Muscle layer of duodenum (tissue), 2 donors: ENCODE data around the gene RYK.
"Not testable (repeated sequence)": the region's sequence is repeated elsewhere in the genome, so short reads cannot be mapped to it uniquely, and the experiment has no call there.

ENCODE experiments used
- H3K27ac ChIP-seq: one replicate; pipeline ENCODE4 v1.7.0; 2013; ENCODE audit warnings: mild to moderate bottlenecking, low read length
- H3K27me3 ChIP-seq: one replicate; pipeline ENCODE4 v1.7.0; 2013; ENCODE audit warnings: low read depth, mild to moderate bottlenecking, control low read depth, low read length
- H3K36me3 ChIP-seq, 2 donors: one replicate each; pipeline ENCODE4 v1.7.0; 2013; ENCODE audit warnings: low read length in 2 of 2, control low read depth in 1 of 2, mild to moderate bottlenecking in 1 of 2; ENCODE audit not compliant: insufficient read depth in 2 of 2, control insufficient read depth in 1 of 2
- H3K4me1 ChIP-seq, 2 donors: one replicate each; pipeline ENCODE4 v1.7.0; 2013; ENCODE audit warnings: low read length in 2 of 2, mild to moderate bottlenecking in 2 of 2, control low read depth in 1 of 2, moderate library complexity in 1 of 2; ENCODE audit not compliant: insufficient read depth in 2 of 2, control insufficient read depth in 1 of 2
- H3K4me3 ChIP-seq, 2 donors: one replicate each; pipeline ENCODE4 v1.7.0; 2013; ENCODE audit warnings: low read length in 2 of 2, low read depth in 1 of 2, mild to moderate bottlenecking in 1 of 2
- H3K9me3 ChIP-seq, 2 donors: one replicate each; pipeline ENCODE4 v1.7.0; 2013; ENCODE audit warnings: low read length in 2 of 2, control low read depth in 1 of 2, mild to moderate bottlenecking in 1 of 2; ENCODE audit not compliant: control insufficient read depth in 1 of 2
- donor health status: healthy.

RYK gene

GRCh38 chr3:134212967-134213665 is 37.5 kb downstream of the RYK start:
- H3K27me3 ChIP-seq, result no peaks in the 10 kb centered on the region
- H3K36me3 ChIP-seq, result peaks cover 8 to 16% of the 10 kb centered on the region in 2 donors
- no peak overlapping the region for H3K4me3 ChIP-seq
- no peak overlapping the region for H3K27ac ChIP-seq
- H3K9me3 ChIP-seq, result no peaks in the 10 kb centered on the region
- H3K4me1 ChIP-seq, result peaks cover 0 to 5% of the 10 kb centered on the region in 2 donors

DNA sequence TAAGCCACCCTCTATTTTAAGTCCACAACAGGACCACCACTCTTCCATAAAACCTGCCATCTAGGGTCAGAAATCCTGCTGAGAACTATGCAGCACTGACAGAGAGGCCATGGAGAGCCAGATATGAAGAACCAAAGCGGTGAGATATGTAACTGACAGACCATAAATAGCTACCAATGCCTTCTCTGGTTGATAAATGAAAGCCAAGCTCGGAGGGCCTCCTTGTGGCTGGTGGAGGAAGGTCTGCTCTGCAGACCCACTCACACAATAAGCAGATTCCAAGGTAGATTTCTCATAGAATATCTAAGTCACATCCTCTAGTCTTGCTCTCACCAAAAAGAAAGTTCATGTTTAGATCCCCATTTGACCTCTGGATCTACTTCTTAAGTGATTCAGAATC is 38.9 kb downstream of the RYK start:
- no peak overlapping the region for H3K27ac ChIP-seq
- H3K4me1 ChIP-seq, result peaks cover 0 to 5% of the 10 kb centered on the region in 2 donors
- peaks cover 15 to 25% of the 10 kb centered on the region in 2 donors for H3K36me3 ChIP-seq
- H3K9me3 ChIP-seq, result no peaks in the 10 kb centered on the region
- H3K4me3 ChIP-seq, result no peak overlapping the region
- no peaks in the 10 kb centered on the region for H3K27me3 ChIP-seq

GRCh38 chr3:134205451-134205850 is 45.2 kb downstream of the RYK start:
- Histone ChIP-seq H3K4me1 (no peaks in the 10 kb centered on the region), H3K9me3 (no peaks in the 10 kb centered on the region), H3K27me3 (no peaks in the 10 kb centered on the region), H3K27ac (no peak overlapping the region), H3K36me3 (peaks cover 18 to 30% of the 10 kb centered on the region in 2 donors), H3K4me3 (no peak overlapping the region)

DNA sequence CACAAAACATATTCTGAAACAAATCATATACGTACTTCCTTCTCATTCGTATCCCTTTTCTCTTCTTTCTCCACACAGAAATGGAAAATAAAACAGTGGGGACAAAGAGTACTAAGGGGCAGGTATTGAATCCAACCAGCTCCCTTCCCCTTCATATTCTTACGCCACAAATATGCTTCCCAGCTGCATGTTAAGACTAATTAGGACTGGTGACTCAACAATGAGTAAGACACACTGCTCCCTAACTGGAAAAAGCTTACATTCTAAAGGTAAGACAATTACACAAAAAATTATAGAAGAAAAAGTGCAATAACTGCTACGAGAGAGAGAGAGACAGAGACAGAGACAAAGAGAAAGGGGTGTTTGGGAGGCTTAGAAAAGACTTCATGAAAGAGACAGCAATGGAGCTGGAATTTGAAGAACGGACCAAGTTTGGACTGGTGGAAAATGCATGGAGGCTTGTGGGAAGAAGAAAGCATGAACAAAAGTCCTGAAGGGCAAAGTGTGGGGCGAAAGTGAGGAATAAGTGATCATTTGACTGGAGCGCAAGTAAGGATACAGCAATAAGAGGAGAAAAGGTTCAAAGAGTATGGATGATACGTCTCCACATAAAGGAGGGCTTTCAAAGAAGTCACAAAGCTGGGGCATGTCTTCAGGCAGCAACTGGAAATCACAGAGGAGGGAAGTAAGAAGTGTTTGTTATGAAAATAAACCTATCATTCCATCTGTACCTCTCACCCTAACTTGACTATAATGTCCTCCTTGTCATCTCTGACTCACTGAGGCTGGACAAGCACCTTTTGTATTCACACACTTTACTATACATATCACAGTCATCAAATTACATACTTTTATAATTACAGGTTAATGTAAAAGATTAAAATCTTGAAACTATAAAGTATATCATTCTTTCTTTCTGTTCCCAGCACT is 49.2 kb downstream of the RYK start:
- H3K4me1 ChIP-seq, result no peaks in the 10 kb centered on the region
- H3K27me3 ChIP-seq, result no peaks in the 10 kb centered on the region
- peaks cover 20 to 21% of the 10 kb centered on the region in 2 donors for H3K36me3 ChIP-seq
- H3K9me3 ChIP-seq, result no peaks in the 10 kb centered on the region
- no peak overlapping the region for H3K4me3 ChIP-seq
- H3K27ac ChIP-seq, result no peak overlapping the region

DNA sequence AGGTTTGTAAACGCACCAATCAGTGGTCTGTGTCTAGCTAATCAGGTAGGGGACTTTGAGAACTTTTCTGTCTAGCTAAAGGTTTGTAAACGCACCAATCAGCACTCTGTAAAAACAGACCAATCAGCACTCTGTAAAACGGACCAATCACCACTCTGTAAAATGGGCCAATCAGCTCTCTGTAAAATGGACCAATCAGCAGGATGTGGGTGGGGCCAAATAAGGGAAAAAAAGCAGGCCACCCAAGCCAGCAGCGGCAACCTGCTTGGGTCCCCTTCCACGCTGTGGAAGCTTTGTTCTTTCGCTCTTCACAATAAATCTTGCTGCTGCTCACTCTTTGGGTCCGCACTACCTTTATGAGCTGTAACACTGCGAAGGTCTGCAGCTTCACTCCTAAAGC is 50.8 kb downstream of the RYK start:
- H3K36me3 ChIP-seq, result peaks cover 20 to 31% of the 10 kb centered on the region in 2 donors
- not testable (repeated sequence) for H3K27me3 ChIP-seq, H3K4me3 ChIP-seq, H3K4me1 ChIP-seq, H3K9me3 ChIP-seq, H3K27ac ChIP-seq

DNA sequence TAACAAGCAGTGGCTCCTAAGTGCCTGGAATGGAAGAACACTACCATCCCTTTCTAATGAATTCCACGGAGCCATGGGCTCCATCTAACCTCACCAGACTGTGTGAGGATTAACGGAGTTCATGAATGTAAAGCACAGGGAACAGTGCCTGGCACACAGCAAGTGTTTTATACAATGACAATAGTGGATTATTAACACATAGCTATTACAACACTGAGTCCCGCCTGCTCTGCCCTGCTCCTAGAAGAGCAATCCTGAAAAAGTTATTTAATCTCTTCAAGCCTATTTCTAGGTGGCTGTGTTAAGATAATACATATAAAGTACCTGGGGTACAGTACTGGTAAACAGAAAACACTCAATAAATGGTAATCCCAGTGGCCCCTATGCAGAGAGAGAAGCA is 51.4 kb downstream of the RYK start:
- Histone ChIP-seq H3K4me3 (no peak overlapping the region), H3K27ac (no peak overlapping the region), H3K9me3 (no peaks in the 10 kb centered on the region), H3K27me3 (no peaks in the 10 kb centered on the region), H3K4me1 (no peaks in the 10 kb centered on the region), H3K36me3 (peaks cover 20 to 36% of the 10 kb centered on the region in 2 donors)

DNA sequence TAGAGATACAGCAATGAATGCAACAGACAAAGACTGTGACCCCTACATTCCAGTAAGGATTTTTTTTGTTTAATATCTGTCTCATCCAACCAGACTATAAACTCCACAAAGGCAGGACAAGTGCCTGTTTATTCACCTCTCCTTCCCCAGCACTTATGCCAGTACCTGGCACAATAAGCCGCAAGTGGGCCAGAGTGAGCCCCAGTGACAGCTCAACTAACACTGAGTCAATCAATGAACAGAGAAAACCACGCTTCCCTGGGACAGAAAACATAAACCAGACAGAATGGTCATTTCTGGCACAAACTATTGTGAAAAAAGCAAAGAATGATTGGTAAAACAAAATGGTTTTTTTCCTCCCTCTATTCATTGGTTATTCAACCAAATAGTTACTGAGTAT is 52.2 kb downstream of the RYK start:
- Histone ChIP-seq H3K9me3 (no peaks in the 10 kb centered on the region), H3K4me3 (no peak overlapping the region), H3K27ac (no peak overlapping the region), H3K4me1 (no peaks in the 10 kb centered on the region), H3K36me3 (peaks cover 20 to 38% of the 10 kb centered on the region in 2 donors), H3K27me3 (no peaks in the 10 kb centered on the region)

GRCh38 chr3:134197681-134198261 is 52.9 kb downstream of the RYK start:
- no peaks in the 10 kb centered on the region for H3K9me3 ChIP-seq

GRCh38 chr3:134194247-134194646 is 56.4 kb downstream of the RYK start:
- Histone ChIP-seq H3K4me3 (no peak overlapping the region), H3K27ac (no peak overlapping the region), H3K9me3 (no peaks in the 10 kb centered on the region), H3K27me3 (no peaks in the 10 kb centered on the region), H3K36me3 (peaks cover 16 to 28% of the 10 kb centered on the region in 2 donors), H3K4me1 (no peaks in the 10 kb centered on the region)

More at GRCh38 chr3:134197681-134198261, 52.9 kb downstream of the RYK start:
- Histone ChIP-seq H3K36me3 (peaks cover 20 to 38% of the 10 kb centered on the region in 2 donors), H3K4me1 (no peaks in the 10 kb centered on the region), H3K4me3 (no peak overlapping the region), H3K27me3 (no peaks in the 10 kb centered on the region), H3K27ac (no peak overlapping the region)

DNA sequence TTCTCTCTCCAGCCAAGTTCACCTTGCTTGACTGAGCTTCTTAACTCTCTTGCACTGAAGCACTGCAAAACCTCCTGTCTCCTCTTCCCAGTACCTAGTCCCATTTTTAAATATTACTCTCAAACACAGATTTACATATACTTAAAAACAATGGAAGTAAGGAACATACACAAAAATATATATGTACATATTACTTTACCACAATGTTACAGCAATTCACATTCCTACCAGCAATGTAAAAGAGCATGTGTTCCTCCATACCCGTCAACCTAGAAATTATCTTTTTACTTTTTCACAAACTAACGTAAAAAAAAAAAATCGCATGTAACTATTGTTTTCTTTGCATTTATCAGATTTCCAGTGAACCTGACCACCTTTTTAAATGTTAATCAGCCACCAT is 60.4 kb downstream of the RYK start:
- H3K36me3 ChIP-seq, result peaks cover 21 to 36% of the 10 kb centered on the region in 2 donors
- no peaks in the 10 kb centered on the region for H3K9me3 ChIP-seq
- H3K4me3 ChIP-seq, result no peak overlapping the region
- H3K4me1 ChIP-seq, result no peaks in the 10 kb centered on the region
- no peaks in the 10 kb centered on the region for H3K27me3 ChIP-seq
- H3K27ac ChIP-seq, result no peak overlapping the region

DNA sequence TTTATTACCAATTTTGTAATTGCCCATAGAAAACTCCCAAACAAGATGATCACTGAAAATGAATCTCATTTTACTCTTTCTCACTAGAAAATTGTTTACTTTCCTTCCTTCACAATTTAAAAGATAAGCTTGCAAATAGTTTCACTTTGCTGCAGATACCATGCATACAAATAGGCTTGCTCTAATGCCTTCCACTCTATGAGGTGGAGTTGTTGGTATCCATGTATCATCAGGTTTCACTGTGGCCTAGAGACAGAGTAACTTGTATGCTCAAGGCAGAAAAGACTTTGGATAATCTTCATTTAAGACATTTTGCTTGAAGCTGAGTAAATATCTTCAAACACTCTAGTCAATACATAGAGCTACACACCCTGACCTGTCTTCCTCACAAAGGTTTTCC is 60.8 kb downstream of the RYK start:
- no peak overlapping the region for H3K4me3 ChIP-seq
- H3K36me3 ChIP-seq, result peaks cover 21 to 32% of the 10 kb centered on the region in 2 donors
- no peak overlapping the region for H3K27ac ChIP-seq
- H3K9me3 ChIP-seq, result no peaks in the 10 kb centered on the region
- no peaks in the 10 kb centered on the region for H3K4me1 ChIP-seq
- H3K27me3 ChIP-seq, result no peaks in the 10 kb centered on the region
